ENCODE measurements around the gene HLA-DMA.

DNA sequence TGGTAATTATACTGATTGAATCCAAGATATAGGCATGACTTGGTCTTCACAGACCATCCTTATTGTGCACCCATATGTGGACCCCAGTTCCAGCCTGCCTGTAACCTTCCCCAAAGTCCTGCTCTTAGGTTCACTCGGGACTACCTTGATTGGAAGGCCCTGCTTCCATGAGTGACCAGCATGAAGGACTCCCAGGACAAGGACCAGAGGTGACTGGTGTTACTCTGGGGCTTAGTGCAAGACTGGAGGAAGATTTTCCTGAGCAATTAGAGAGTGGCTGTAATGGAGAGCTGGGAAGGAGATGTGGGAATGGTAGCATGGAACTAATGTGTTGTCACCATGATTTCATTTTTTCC lies 30.6 kb upstream of the HLA-DMA start:
- TF ChIP-seq POLR2A (IDR thresholded peaks at IDR 0.05) (no peak), EP300 (IDR thresholded peaks at IDR 0.05) (no peak)
- TF ChIP-seq, protein P1, sequence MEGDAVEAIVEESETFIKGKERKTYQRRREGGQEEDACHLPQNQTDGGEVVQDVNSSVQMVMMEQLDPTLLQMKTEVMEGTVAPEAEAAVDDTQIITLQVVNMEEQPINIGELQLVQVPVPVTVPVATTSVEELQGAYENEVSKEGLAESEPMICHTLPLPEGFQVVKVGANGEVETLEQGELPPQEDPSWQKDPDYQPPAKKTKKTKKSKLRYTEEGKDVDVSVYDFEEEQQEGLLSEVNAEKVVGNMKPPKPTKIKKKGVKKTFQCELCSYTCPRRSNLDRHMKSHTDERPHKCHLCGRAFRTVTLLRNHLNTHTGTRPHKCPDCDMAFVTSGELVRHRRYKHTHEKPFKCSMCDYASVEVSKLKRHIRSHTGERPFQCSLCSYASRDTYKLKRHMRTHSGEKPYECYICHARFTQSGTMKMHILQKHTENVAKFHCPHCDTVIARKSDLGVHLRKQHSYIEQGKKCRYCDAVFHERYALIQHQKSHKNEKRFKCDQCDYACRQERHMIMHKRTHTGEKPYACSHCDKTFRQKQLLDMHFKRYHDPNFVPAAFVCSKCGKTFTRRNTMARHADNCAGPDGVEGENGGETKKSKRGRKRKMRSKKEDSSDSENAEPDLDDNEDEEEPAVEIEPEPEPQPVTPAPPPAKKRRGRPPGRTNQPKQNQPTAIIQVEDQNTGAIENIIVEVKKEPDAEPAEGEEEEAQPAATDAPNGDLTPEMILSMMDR (IDR thresholded peaks at IDR 0.05): no peak
